KMS-11 (cell line): Measurements from ENCODE around the gene SEC24D.
"Not testable (repeated sequence)": the region's sequence is repeated elsewhere in the genome, so short reads cannot be mapped to it uniquely, and the experiment has no call there.

ENCODE experiments used
- H2AFZ ChIP-seq: fragments of 200-600 bp; sonication (generic); 2 replicates; pipeline ENCODE4 v1.6.1; 2016; ENCODE audit warnings: antibody characterized with exemption, mixed run types, low read depth
- H3K27ac ChIP-seq: fragments of 200-600 bp; sonication (generic); 2 replicates; pipeline ENCODE4 v1.6.1; 2016; ENCODE audit warnings: mild to moderate bottlenecking, mixed run types
- H3K27me3 ChIP-seq: fragments of 200-600 bp; sonication (generic); 2 replicates; pipeline ENCODE4 v1.6.1; 2017; ENCODE audit warnings: mild to moderate bottlenecking, low read depth, mixed run types, moderate library complexity; ENCODE audit not compliant: insufficient read depth
- H3K36me3 ChIP-seq: fragments of 200-600 bp; sonication (generic); 2 replicates; pipeline ENCODE4 v1.6.1; 2017; ENCODE audit warnings: mild to moderate bottlenecking, mixed run types; ENCODE audit not compliant: insufficient read depth
- H3K4me1 ChIP-seq: fragments of 200-600 bp; sonication (generic); 2 replicates; pipeline ENCODE4 v1.6.1; 2016; ENCODE audit warnings: mild to moderate bottlenecking, low read depth, mixed run types; ENCODE audit not compliant: poor library complexity, severe bottlenecking
- H3K4me2 ChIP-seq: fragments of 200-600 bp; sonication (generic); 2 replicates; pipeline ENCODE4 v1.7.0; 2016; ENCODE audit warnings: mild to moderate bottlenecking, mixed run types
- H3K4me3 ChIP-seq: fragments of 200-600 bp; sonication (generic); IDR thresholded peaks from 2 replicates; pipeline ENCODE4 v1.6.1; 2017; ENCODE audit warnings: low read depth, low read length, mixed read lengths; ENCODE audit not compliant: insufficient read depth
- H3K79me2 ChIP-seq: fragments of 200-600 bp; sonication (generic); 2 replicates; pipeline ENCODE4 v1.6.1; 2016; ENCODE audit warnings: low read depth, mixed run types; ENCODE audit not compliant: insufficient read depth
- H3K9ac ChIP-seq: fragments of 200-600 bp; sonication (generic); 2 replicates; pipeline ENCODE4 v1.6.1; 2016; ENCODE audit warnings: mild to moderate bottlenecking, mixed run types
- H4K20me1 ChIP-seq: fragments of 200-600 bp; sonication (generic); 2 replicates; pipeline ENCODE4 v1.6.1; 2016; ENCODE audit warnings: mild to moderate bottlenecking, mixed run types; ENCODE audit not compliant: insufficient read depth
- TF ChIP-seq, protein P1 (sequence below): fragments of 200-600 bp; sonication (generic); conservative IDR thresholded peaks from 2 replicates; pipeline ENCODE4 v1.6.1; 2017; ENCODE audit warnings: low read depth, mild to moderate bottlenecking, antibody characterized with exemption, low read length, moderate library complexity, mixed read lengths

The SEC24D gene

DNA sequence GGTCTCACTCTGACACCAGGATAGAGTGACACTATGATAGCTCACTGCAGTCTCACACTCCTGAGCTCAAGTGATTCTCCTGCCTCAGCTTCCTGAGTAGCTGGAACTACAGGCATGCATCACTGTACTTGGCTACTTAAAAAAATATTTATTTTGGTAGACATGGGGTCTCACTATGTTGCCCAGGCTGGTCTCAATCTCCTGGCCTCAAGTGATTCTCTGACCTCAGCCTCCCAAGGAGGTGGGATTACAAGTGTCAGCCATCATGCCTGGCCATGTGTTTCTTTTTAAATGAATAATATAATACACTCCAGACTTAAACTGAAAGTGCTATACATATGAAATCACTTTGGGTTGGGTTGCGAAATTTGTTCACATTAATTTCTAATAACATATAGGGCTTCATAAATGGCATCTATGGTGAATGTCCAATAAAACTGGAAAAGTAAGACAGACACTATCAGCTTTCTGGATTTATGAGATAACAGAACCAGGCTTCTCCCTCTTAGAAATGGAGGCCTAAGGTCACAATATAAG lies 48.0 kb downstream of the SEC24D start:
- no peaks in the 10 kb centered on the region for H3K4me1 ChIP-seq
- no peaks in the 10 kb centered on the region for H3K27me3 ChIP-seq
- H3K4me2 ChIP-seq = no peak overlapping the region
- no peaks in the 10 kb centered on the region for H4K20me1 ChIP-seq
- TF ChIP-seq, protein P1, sequence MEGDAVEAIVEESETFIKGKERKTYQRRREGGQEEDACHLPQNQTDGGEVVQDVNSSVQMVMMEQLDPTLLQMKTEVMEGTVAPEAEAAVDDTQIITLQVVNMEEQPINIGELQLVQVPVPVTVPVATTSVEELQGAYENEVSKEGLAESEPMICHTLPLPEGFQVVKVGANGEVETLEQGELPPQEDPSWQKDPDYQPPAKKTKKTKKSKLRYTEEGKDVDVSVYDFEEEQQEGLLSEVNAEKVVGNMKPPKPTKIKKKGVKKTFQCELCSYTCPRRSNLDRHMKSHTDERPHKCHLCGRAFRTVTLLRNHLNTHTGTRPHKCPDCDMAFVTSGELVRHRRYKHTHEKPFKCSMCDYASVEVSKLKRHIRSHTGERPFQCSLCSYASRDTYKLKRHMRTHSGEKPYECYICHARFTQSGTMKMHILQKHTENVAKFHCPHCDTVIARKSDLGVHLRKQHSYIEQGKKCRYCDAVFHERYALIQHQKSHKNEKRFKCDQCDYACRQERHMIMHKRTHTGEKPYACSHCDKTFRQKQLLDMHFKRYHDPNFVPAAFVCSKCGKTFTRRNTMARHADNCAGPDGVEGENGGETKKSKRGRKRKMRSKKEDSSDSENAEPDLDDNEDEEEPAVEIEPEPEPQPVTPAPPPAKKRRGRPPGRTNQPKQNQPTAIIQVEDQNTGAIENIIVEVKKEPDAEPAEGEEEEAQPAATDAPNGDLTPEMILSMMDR = no peak
- H3K27ac ChIP-seq = no peak overlapping the region
- no peak overlapping the region for H2AFZ ChIP-seq
- no peaks in the 10 kb centered on the region for H3K36me3 ChIP-seq
- H3K79me2 ChIP-seq = no peaks in the 10 kb centered on the region
- H3K4me3 ChIP-seq = no peak overlapping the region
- H3K9ac ChIP-seq = no peak overlapping the region

- H4K20me1 ChIP-seq = no peaks in the 10 kb centered on the region
- no peak overlapping the region for H2AFZ ChIP-seq
- no peaks in the 10 kb centered on the region for H3K27me3 ChIP-seq
- no peak overlapping the region for H3K9ac ChIP-seq
- TF ChIP-seq, protein P1 = no peak
- H3K36me3 ChIP-seq = no peaks in the 10 kb centered on the region
- H3K27ac ChIP-seq = no peak overlapping the region
- no peaks in the 10 kb centered on the region for H3K4me1 ChIP-seq
- H3K4me3 ChIP-seq = no peak overlapping the region
- H3K79me2 ChIP-seq = no peaks in the 10 kb centered on the region
- no peak overlapping the region for H3K4me2 ChIP-seq
Observed at GRCh38 chr4:118784776-118785175, 51.1 kb downstream of the SEC24D start.

DNA sequence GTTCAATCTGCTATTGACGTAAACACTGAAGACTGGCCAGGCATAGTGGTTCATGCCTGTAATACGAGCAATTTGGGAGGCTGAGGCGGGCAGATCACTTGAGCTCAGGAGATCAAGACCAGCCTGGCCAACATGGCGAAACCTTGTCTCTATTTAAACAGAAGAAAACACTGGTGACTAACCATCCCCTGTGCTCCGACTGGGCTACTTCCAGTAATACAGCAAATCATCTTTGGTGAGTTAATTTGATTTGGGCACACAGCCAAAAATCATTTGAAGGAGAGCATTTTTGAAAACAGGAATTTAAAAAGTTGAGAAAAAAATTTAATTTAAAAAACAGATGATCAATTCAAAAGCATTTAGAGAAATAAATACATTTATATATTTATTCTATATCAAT lies 52.0 kb downstream of the SEC24D start:
- H2AFZ ChIP-seq = no peak overlapping the region
- no peaks in the 10 kb centered on the region for H4K20me1 ChIP-seq
- H3K27me3 ChIP-seq = no peaks in the 10 kb centered on the region
- no peaks in the 10 kb centered on the region for H3K79me2 ChIP-seq
- no peak overlapping the region for H3K9ac ChIP-seq
- no peak overlapping the region for H3K4me3 ChIP-seq
- no peaks in the 10 kb centered on the region for H3K36me3 ChIP-seq
- H3K27ac ChIP-seq = no peak overlapping the region
- H3K4me2 ChIP-seq = no peak overlapping the region
- TF ChIP-seq, protein P1 = no peak
- H3K4me1 ChIP-seq = no peaks in the 10 kb centered on the region

DNA sequence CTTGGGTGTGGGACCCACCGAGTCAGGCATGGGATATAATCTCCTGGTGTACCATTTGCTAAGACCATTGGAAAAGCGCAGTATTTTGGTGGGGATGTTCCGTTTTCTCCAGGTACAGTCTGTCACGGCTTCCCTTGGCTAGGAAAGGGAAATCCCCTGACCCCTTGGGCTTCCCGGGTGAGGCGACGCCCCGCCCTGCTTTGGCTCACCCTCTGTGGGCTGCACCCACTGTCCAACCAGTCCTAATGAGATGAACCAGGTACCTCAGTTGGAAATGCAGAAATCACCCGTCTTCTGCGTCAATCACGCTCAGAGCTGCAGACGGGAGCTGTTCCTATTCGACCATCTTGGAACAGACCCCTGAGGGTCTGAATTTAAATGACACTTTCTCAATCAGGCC lies 53.0 kb downstream of the SEC24D start:
- H3K27ac ChIP-seq, H3K79me2 ChIP-seq, H4K20me1 ChIP-seq, H3K36me3 ChIP-seq, H3K27me3 ChIP-seq, H2AFZ ChIP-seq, H3K9ac ChIP-seq, H3K4me1 ChIP-seq, H3K4me2 ChIP-seq, H3K4me3 ChIP-seq: not testable (repeated sequence)

DNA sequence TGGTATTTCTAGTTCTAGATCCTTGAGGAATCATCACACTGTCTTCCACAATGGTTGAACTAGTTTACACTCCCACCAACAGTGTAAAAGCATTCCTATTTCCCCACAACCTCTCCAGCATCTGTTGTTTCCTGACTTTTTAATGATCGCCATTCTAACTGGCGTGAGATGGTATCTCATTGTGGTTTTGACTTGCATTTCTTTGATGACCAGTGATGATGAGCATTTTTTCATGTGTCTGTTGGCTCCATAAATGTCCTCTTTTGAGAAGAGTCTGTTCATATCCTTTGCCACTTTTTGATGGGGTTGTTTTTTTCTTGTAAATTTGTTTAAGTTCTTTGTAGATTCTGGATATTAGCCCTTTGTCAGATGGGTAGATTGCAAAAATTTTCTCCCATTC lies 58.3 kb downstream of the SEC24D start:
- not testable (repeated sequence) for H4K20me1 ChIP-seq, H3K27ac ChIP-seq, H3K4me2 ChIP-seq, H2AFZ ChIP-seq, H3K79me2 ChIP-seq, H3K27me3 ChIP-seq, H3K36me3 ChIP-seq, H3K4me3 ChIP-seq, H3K9ac ChIP-seq
- peaks cover 22% of the 10 kb centered on the region for H3K4me1 ChIP-seq

DNA sequence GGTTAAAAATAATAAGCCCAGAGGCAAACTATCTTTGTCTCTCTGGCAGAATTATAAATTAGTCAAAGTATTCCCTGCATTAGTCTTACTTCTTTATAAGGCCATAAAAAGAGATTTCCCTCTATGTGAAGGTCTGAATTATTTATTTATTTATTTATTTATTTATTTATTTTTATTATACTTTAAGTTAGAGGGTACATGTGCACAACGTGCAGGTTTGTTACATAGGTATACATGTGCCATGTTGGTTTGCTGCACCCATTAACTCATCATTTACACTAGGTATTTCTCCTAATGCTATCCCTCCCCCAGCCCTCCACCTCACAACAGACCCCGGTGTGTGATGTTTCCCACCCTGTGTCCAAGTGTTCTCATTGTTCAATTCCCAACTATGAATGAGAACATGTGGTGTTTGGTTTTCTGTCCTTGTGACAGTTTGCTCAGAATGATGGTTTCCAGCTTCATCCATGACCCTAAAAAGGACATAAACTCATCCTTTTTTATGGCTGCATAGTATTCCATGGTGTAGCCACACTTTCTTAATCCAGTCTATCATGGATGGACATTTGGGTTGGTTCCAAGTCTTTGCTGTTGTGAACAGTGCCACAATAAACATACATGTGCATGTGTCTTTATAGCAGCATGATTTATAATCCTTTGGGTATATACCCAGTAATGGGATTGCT lies 58.8 kb downstream of the SEC24D start:
- H3K36me3 ChIP-seq, H2AFZ ChIP-seq, H3K4me3 ChIP-seq, H3K9ac ChIP-seq, H3K79me2 ChIP-seq, H3K27ac ChIP-seq, H3K27me3 ChIP-seq, H4K20me1 ChIP-seq: not testable (repeated sequence)
- peaks cover 22% of the 10 kb centered on the region for H3K4me1 ChIP-seq
- peak overlapping the region; percentile 40 for H3K4me2 ChIP-seq
